ENCODE measurements around the gene TBC1D10B.

DNA sequence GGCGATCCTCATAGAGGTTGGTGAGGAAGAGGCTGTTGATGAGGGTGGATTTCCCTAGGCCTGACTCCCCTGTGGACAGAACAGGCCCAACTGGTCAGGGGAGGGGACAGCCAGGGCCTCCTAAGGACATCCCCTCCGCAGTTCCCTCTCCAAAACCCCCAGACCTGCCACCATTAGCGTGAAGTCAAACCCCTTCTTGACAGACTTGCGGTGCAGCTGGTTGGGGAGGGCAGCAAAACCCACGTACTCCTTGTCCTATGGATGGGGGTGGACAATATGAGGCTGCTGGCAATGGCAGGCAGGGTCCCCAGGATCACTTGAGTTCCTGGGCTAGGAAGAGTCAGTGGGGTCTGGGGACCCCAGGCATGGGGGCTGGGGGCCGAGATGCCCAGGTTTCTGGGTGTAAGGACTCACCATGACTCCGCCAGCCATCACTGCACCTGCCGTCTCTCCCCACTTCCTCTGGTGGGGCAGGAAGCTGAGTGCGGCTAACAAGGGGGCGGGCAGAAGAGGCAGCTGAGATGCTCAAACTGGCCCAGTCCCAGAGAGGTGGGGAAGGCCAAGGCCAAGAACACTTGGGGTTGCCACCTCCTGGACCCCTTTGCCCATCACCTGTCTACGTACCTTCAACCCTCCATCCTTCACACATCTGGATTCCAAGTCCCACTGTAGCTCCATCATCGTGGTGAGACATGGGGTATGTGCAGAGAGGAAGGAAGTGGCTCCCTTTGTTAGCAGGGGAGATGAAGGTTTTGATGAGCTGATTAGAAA lies 12.0 kb upstream of the TBC1D10B start, which contains the start of gene SEPTIN1:
- TF ChIP-seq POLR2AphosphoS5 (IDR thresholded peaks at IDR 0.05), result no peak
- TF ChIP-seq, protein P1, sequence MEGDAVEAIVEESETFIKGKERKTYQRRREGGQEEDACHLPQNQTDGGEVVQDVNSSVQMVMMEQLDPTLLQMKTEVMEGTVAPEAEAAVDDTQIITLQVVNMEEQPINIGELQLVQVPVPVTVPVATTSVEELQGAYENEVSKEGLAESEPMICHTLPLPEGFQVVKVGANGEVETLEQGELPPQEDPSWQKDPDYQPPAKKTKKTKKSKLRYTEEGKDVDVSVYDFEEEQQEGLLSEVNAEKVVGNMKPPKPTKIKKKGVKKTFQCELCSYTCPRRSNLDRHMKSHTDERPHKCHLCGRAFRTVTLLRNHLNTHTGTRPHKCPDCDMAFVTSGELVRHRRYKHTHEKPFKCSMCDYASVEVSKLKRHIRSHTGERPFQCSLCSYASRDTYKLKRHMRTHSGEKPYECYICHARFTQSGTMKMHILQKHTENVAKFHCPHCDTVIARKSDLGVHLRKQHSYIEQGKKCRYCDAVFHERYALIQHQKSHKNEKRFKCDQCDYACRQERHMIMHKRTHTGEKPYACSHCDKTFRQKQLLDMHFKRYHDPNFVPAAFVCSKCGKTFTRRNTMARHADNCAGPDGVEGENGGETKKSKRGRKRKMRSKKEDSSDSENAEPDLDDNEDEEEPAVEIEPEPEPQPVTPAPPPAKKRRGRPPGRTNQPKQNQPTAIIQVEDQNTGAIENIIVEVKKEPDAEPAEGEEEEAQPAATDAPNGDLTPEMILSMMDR (IDR thresholded peaks at IDR 0.05), result no peak

All from sigmoid colon (tissue), 4 donors.